Stimulated activated CD8-positive, alpha-beta memory T cell treated with anti-CD3 and anti-CD28 coated beads, Interleukin-2, amount 100 ng/mL, for 1 hour (primary cell): ENCODE results near the gene GPR152.

ENCODE experiments used
- DNase-seq, 2 donors: peaks; one replicate each; pipeline ENCODE4 v3.0.0-alpha.2; 2020; ENCODE audit warnings: low read depth in 2 of 2

The GPR152 gene

GRCh38 chr11:67452141-67452952, at the start of gene GPR152:
Gene GPR152, minus strand, starts transcription at chr11:67452729. Its CDS starts 5 bp downstream, at chr11:67452724.
- DNase-seq: no peak

- no peak for DNase-seq
Measured at GRCh38 chr11:67501854-67502253, 49.3 kb upstream of the GPR152 start.

GRCh38 chr11:67500831-67501715, 48.5 kb upstream of the GPR152 start:
- DNase-seq: no peak

GRCh38 chr11:67500484-67500821, 47.9 kb upstream of the GPR152 start:
- no peak for DNase-seq

GRCh38 chr11:67499808-67500483, 47.4 kb upstream of the GPR152 start:
- no peak for DNase-seq

GRCh38 chr11:67498544-67498972, 46.0 kb upstream of the GPR152 start:
- no peak for DNase-seq

GRCh38 chr11:67497656-67498291, 45.2 kb upstream of the GPR152 start:
- DNase-seq: no peak

GRCh38 chr11:67496113-67496512, 43.6 kb upstream of the GPR152 start:
- no peak for DNase-seq

- no peak for DNase-seq
Measured at GRCh38 chr11:67495234-67496005, 42.9 kb upstream of the GPR152 start.

GRCh38 chr11:67494371-67495233, 42.1 kb upstream of the GPR152 start:
- DNase-seq: no peak

GRCh38 chr11:67493548-67494370, 41.2 kb upstream of the GPR152 start:
- DNase-seq: no peak

GRCh38 chr11:67492801-67493547, 40.4 kb upstream of the GPR152 start:
- DNase-seq: no peak

- no peak for DNase-seq
Measured at GRCh38 chr11:67492069-67492727, 39.7 kb upstream of the GPR152 start.

GRCh38 chr11:67491276-67492068, 38.9 kb upstream of the GPR152 start:
- no peak for DNase-seq

- no peak for DNase-seq
Measured at GRCh38 chr11:67490727-67491065, 38.2 kb upstream of the GPR152 start.

GRCh38 chr11:67489885-67490726, 37.6 kb upstream of the GPR152 start:
- no peak for DNase-seq
